GM23338 (cell line): Measurements from ENCODE around the gene SLC2A9. TPM values are rescaled to one million over a fixed set of nuclear protein-coding genes. Genes with fewer than 3 reads are reported as not detected.

Source experiments
- ATAC-seq: fragments of 200-7000 bp; cut with Tn5 transposase; 3 replicates; pipeline ENCODE4 v1.9.1; 2020
- DNase-seq: peaks from one replicate; pipeline ENCODE4 v3.0.0-alpha.2; 2015; ENCODE audit warnings: low spot score
- H2AFZ ChIP-seq: fragments of 200-600 bp; sonication (generic); 2 replicates; pipeline ENCODE4 v1.8.0; 2016; ENCODE audit warnings: antibody characterized with exemption, mild to moderate bottlenecking, moderate library complexity
- H3F3A ChIP-seq: fragments of 200-600 bp; sonication (generic); replicated peaks from 2 replicates; pipeline ENCODE4 v1.8.0; 2017; ENCODE audit warnings: antibody characterized with exemption, mixed run types, low read depth
- H3K27ac ChIP-seq: fragments of 200-600 bp; sonication (generic); 2 replicates; pipeline ENCODE4 v1.6.1; 2016; ENCODE audit warnings: low read depth
- H3K27me3 ChIP-seq: fragments of 200-600 bp; sonication (generic); 2 replicates; pipeline ENCODE4 v1.8.0; 2016; ENCODE audit warnings: mild to moderate bottlenecking, mixed run types, moderate library complexity; ENCODE audit not compliant: insufficient read depth
- H3K36me3 ChIP-seq: fragments of 200-600 bp; sonication (generic); 2 replicates; pipeline ENCODE4 v1.8.0; 2016; ENCODE audit warnings: mild to moderate bottlenecking; ENCODE audit not compliant: insufficient read depth
- H3K4me1 ChIP-seq: fragments of 200-600 bp; sonication (generic); 2 replicates; pipeline ENCODE4 v1.8.0; 2016; ENCODE audit warnings: mild to moderate bottlenecking, moderate library complexity; ENCODE audit not compliant: insufficient read depth
- H3K4me2 ChIP-seq: fragments of 200-600 bp; sonication (generic); 2 replicates; pipeline ENCODE4 v1.7.1; 2017; ENCODE audit warnings: mixed run types
- H3K4me3 ChIP-seq: fragments of 200-600 bp; sonication (generic); 2 replicates; pipeline ENCODE4 v1.6.1; 2016; ENCODE audit warnings: mixed run types
- H3K79me2 ChIP-seq: fragments of 200-600 bp; sonication (generic); replicated peaks from 2 replicates; pipeline ENCODE4 v1.8.0; 2017; ENCODE audit warnings: mild to moderate bottlenecking; ENCODE audit not compliant: insufficient read depth
- H3K9me2 ChIP-seq: fragments of 200-600 bp; sonication (generic); 2 replicates; pipeline ENCODE4 v1.8.0; 2017; ENCODE audit not compliant: insufficient read depth
- H4K20me1 ChIP-seq: fragments of 200-600 bp; sonication (generic); replicated peaks from 2 replicates; pipeline ENCODE4 v1.8.0; 2017; ENCODE audit warnings: mild to moderate bottlenecking; ENCODE audit not compliant: insufficient read depth
- H3K27ac Mint-ChIP-seq: 2 replicates; pipeline ENCODE4 v1.8.0; 2020; ENCODE audit warnings: inconsistent platforms, mild to moderate bottlenecking, moderate library complexity, mixed read lengths
- H3K27me3 Mint-ChIP-seq: 3 replicates; pipeline ENCODE4 v1.8.0; 2022; ENCODE audit warnings: low read depth, mild to moderate bottlenecking, moderate library complexity, mixed read lengths, inconsistent platforms; ENCODE audit not compliant: insufficient read depth, poor library complexity
- H3K36me3 Mint-ChIP-seq: 3 replicates; pipeline ENCODE4 v1.8.0; 2021; ENCODE audit warnings: low read depth, mild to moderate bottlenecking, inconsistent platforms, moderate library complexity, mixed read lengths
- H3K4me1 Mint-ChIP-seq: 3 replicates; pipeline ENCODE4 v1.8.0; 2020; ENCODE audit warnings: mild to moderate bottlenecking, inconsistent platforms, mixed read lengths
- H3K4me3 Mint-ChIP-seq: 3 replicates; pipeline ENCODE4 v1.8.0; 2021; ENCODE audit warnings: moderate library complexity, mild to moderate bottlenecking, inconsistent platforms, mixed read lengths
- H3K9me3 Mint-ChIP-seq: 3 replicates; pipeline ENCODE4 v1.8.0; 2020; ENCODE audit warnings: moderate library complexity, mild to moderate bottlenecking, inconsistent platforms, mixed read lengths
- CREB1 ChIP-seq: fragments of 250-450 bp; sonication (Bioruptor Pico); IDR thresholded peaks from 2 replicates; pipeline ENCODE4 v1.5.0; 2020; ENCODE audit warnings: low read depth, mild to moderate bottlenecking, moderate library complexity
- CTCF ChIP-seq, 2 experiments: fragments of 200-600 bp in 1 of 2; sonication (generic) in 1 of 2; conservative IDR thresholded peaks; 2 replicates each; pipeline versions ENCODE4 v1.5.1 to v1.6.1; 2016 to 2017; ENCODE audit warnings: antibody characterized with exemption in 2 of 2, low read depth in 2 of 2, mild to moderate bottlenecking in 2 of 2, moderate library complexity in 1 of 2
- ETS1 ChIP-seq: IDR thresholded peaks from 2 replicates; pipeline ENCODE4 v1.6.1; 2016; ENCODE audit warnings: antibody characterized with exemption
- EZH2 ChIP-seq: fragments of 200-600 bp; sonication (generic); IDR thresholded peaks from one replicate; pipeline ENCODE4 v1.8.0; 2017; ENCODE audit warnings: antibody characterized with exemption, mild to moderate bottlenecking, low read depth; ENCODE audit not compliant: unreplicated experiment
- EZH2phosphoT487 ChIP-seq: fragments of 200-600 bp; sonication (generic); IDR thresholded peaks from one replicate; pipeline ENCODE4 v1.8.1; 2018; ENCODE audit warnings: antibody characterized with exemption; ENCODE audit not compliant: unreplicated experiment
- JUNB ChIP-seq: IDR thresholded peaks from one replicate; pipeline ENCODE4 v1.6.1; 2016; ENCODE audit warnings: antibody characterized with exemption; ENCODE audit not compliant: unreplicated experiment
- NANOG ChIP-seq: IDR thresholded peaks from 2 replicates; pipeline ENCODE4 v1.6.1; 2016; ENCODE audit warnings: antibody characterized with exemption, borderline replicate concordance
- POLR2AphosphoS5 ChIP-seq: IDR thresholded peaks from 2 replicates; pipeline ENCODE4 v1.6.1; 2016; ENCODE audit warnings: antibody characterized with exemption, low read depth
- REST ChIP-seq: IDR thresholded peaks from one replicate; pipeline ENCODE4 v1.6.1; 2018; ENCODE audit warnings: antibody characterized with exemption; ENCODE audit not compliant: unreplicated experiment
- STAT1 ChIP-seq: IDR thresholded peaks from one replicate; pipeline ENCODE4 v1.6.1; 2016; ENCODE audit warnings: antibody characterized with exemption; ENCODE audit not compliant: unreplicated experiment
- ZNF114 ChIP-seq: fragments of 250-450 bp; sonication (Bioruptor Pico); IDR thresholded peaks from 2 replicates; pipeline ENCODE4 v1.5.0; 2020; ENCODE audit warnings: mild to moderate bottlenecking, moderate library complexity
- ZNF331 ChIP-seq: fragments of 250-450 bp; sonication (Bioruptor Pico); IDR thresholded peaks from 2 replicates; pipeline ENCODE4 v1.5.0; 2020; ENCODE audit warnings: low read depth, mild to moderate bottlenecking, moderate library complexity
- ZNF462 ChIP-seq: fragments of 250-450 bp; sonication (Bioruptor Pico); IDR thresholded peaks from 2 replicates; pipeline ENCODE4 v1.5.0; 2020; ENCODE audit warnings: mild to moderate bottlenecking, moderate library complexity
- polyA plus RNA-seq: library from polyadenylated mRNA; unstranded; fragments of >200 nt; fragmentation: Nextera tagmentation; extraction: Ambion mirVana; gene quantifications from 2 replicates; pipeline ENCODE4 v1.2.1, GENCODE V29; 2016
- total RNA-seq: library from RNA; depleted of rRNA; stranded (reverse); fragments of >200 nt; shearing (Covaris generic); gene quantifications from 2 replicates; pipeline ENCODE4 v1.2.3, GENCODE V29; 2014

SLC2A9 gene
- total and polyA plus RNA-seq, 2 experiments from 2014 or later, result 0.21 to 0.40 TPM

GRCh38 chr4:9811806-9812205 is 209.5 kb downstream of the SLC2A9 start:
- H3K9me3 Mint-ChIP-seq, result peaks cover 5% of the 10 kb centered on the region
- no peak overlapping the region for H3K4me3 Mint-ChIP-seq
- ATAC-seq (no peak), DNase-seq (no peak)
- no peaks in the 10 kb centered on the region for H3K36me3 Mint-ChIP-seq
- H3K4me1 ChIP-seq, result no peaks in the 10 kb centered on the region
- no peak overlapping the region for H3K4me3 ChIP-seq
- H3K27ac Mint-ChIP-seq, result no peak overlapping the region
- TF ChIP-seq NANOG, result no peak
- no peak for TF ChIP-seq ZNF462 (CRISPR knock-in tag)
- TF ChIP-seq STAT1, result no peak
- TF ChIP-seq ETS1, result no peak
- TF ChIP-seq EZH2, result no peak
- no peak for TF ChIP-seq ZNF331 (CRISPR knock-in tag)
- no peak for TF ChIP-seq ZNF114
- no peak for TF ChIP-seq CREB1 (CRISPR knock-in tag)
- TF ChIP-seq JUNB, result no peak
- TF ChIP-seq POLR2AphosphoS5, result no peak
- TF ChIP-seq REST, result no peak
- TF ChIP-seq EZH2phosphoT487, result no peak
- TF ChIP-seq CTCF (conservative IDR thresholded peaks at IDR 0.05; ENCODE audit: low read depth in 2 of 2), result no peak
- no peaks in the 10 kb centered on the region for H3K79me2 ChIP-seq
- no peak overlapping the region for H3K27ac ChIP-seq
- no peaks in the 10 kb centered on the region for H4K20me1 ChIP-seq
- H3K27me3 Mint-ChIP-seq, result no peaks in the 10 kb centered on the region
- H2AFZ ChIP-seq, result no peak overlapping the region
- no peak overlapping the region for H3K4me2 ChIP-seq
- H3K36me3 ChIP-seq, result no peaks in the 10 kb centered on the region
- no peaks in the 10 kb centered on the region for H3K9me2 ChIP-seq
- no peaks in the 10 kb centered on the region for H3K4me1 Mint-ChIP-seq
- H3K27me3 ChIP-seq, result no peaks in the 10 kb centered on the region
- H3F3A ChIP-seq, result no peaks in the 10 kb centered on the region
